Measurements from ENCODE around the gene WDR62.

Gene WDR62

DNA sequence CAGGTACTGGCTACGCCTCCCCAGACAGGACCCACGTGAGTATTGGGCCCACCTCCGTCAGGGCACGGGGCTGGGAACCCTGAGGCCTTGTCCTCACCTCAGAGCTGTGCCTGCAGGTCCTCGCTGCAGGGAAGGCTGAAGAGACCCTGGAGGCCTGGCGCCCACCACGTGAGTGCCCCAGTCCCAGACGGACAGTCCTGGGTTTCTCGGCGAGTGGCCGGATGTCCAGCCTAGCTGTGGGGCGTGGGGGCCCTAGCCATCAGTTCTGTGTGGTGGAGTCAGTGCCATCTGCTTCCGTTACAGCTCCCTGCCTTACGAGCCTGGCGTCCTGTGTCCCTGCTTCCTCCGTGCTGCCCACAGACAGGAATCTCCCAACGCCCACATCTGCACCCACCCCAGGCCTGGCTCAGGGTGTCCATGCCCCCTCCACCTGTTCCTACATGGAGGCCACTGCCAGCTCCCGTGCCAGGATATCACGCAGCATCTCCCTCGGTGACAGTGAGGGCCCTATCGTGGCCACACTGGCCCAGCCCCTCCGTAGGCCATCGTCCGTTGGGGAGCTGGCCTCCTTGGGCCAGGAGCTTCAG is 48.4 kb downstream of the WDR62 start:
- no peak for DNase-seq (ENCODE audit: low read depth, low spot score)
- no peak overlapping the region for H3K4me3 ChIP-seq (ENCODE audit: low read length)

DNA sequence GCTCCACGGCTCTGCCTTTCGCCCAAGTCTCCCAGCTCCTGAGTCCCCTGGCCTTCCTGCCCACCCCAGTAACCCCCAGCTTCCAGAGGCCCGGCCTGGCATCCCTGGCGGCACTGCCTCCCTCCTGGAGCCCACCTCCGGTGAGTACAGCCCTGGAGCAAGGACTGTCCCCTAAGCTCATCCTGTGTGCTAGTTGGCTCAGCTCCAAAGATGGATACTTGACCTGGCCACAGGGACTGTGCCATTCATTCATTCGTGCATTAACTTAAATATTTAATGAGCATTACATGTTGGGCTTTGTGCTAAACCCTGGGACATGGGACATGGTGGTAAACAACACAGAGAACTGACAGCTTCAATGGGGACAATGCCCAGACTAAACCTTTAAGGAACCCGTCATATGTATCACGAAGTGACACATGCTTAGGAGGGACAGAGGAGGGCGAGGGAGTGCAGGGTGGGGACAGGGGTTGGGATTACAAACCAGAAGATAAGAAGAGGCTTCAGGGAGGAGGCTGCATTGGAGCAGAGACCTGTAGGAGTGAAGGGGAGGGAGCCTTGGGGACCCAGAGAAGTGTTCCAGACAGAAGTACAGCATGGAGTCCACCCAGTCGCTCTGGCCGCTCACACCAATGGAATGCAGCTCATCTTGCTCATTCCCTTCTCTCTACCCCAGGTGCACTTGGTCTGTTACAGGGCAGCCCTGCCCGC is 49.3 kb downstream of the WDR62 start:
- no peak overlapping the region for H3K4me3 ChIP-seq (ENCODE audit: low read length)
- DNase-seq (ENCODE audit: low read depth, low spot score) = no peak

DNA sequence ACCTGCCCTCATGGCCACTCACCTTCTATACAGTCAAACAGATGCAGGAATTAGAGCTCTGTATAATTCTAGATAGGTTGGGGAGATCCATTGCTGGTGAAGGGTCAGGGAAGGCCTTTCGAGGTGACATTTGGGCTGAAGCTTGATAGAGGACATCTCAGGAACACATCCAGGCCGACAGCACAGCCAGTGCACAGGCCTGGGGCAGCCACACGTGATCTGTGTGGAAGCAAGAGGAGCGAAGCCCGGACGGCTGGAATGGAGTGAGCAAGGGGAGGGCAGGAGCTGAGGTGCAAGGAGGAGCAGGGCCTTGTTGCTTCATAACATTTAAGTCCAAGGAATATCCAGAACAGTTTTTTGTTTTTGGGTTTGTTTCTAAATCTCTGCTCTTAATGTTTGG is 51.7 kb downstream of the WDR62 start:
- H3K4me3 ChIP-seq (ENCODE audit: low read length) = no peak overlapping the region
- no peak for DNase-seq (ENCODE audit: low read depth, low spot score)

DNA sequence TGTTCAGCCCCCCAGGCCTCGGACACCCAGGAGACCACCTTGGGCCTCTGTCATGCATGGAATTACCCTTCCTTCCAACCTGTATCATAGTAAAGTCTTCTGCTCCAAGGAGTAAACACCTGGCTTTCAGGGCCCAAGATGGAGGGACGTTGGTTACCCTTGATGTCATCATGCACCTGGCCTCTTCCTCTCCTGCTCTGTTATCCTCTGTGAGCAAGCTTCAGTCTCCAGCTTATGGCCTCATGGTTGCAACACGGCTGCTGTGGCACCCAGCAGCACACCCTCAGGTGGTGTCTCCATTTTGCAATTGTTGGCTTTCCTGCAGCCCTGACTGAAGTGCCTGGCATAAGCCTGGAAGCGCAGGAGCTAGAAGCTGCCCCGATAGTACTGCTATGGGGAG is 52.3 kb downstream of the WDR62 start:
- no peak for DNase-seq (ENCODE audit: low read depth, low spot score)
- no peak overlapping the region for H3K4me3 ChIP-seq (ENCODE audit: low read length)

DNA sequence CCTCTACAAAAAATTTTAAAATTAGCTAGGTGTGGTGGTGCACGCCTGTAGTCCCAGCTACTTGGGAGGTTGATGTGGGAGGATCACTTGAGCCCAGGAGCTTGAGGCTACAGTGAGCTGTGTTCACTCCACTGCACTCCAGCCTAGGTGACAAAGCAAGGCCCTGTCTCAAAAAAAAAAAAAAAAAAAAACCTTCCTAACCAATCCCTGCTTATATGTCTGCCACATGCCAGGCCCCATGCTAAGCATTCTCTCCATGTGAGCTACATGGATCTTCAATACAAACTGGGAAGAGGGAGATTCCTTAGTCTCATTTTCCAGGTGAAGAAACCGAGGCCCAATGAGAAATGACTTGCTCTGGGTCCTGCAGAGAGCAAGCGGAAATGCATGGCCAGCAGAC is 54.0 kb downstream of the WDR62 start:
- H3K4me3 ChIP-seq (ENCODE audit: low read length) = no peak overlapping the region
- no peak for DNase-seq (ENCODE audit: low read depth, low spot score)

DNA sequence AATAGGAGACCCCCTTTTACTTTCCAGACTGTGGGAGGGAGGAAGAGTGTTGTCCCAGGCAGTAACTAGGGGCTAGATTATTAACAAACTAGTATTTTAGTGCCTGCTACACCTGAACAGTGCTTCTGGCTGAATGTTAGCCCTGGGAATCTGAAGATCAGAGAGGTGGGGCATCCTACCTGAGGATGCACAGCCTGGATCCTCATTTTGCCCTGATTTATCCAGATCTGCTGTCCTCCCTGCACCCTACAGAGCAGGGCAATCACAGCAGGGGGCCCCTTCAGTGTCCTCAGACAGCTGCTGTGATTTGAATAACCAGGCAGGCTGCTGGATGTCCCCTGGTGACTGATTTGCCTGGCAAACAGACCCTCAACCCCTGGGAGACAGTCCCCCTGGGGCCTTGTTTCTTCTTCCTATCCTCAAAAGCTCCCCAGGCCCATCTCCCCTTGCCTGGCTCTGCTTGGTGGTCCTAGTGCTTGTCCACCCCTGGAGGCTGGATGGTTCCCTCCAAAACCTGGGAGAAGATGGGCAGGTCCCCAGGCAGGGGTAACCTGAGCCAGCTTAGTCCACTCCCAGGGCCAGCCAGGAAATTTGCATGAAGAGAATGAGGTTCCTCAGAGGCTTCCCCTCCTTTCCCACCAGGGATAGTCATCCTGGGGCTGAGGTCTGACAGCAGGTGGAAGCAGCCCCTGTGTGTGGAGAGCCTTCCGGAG is 55.9 kb downstream of the WDR62 start, which contains the start of gene OVOL3:
TSS of gene OVOL3 (plus strand) at position 657 of the 713 bp plus-strand sequence. CDS start 60 bp downstream, outside the sequence.
- DNase-seq (ENCODE audit: low read depth, low spot score) = no peak
- no peak within 1 kb of the TSS for H3K4me3 ChIP-seq (ENCODE audit: low read length)

DNA sequence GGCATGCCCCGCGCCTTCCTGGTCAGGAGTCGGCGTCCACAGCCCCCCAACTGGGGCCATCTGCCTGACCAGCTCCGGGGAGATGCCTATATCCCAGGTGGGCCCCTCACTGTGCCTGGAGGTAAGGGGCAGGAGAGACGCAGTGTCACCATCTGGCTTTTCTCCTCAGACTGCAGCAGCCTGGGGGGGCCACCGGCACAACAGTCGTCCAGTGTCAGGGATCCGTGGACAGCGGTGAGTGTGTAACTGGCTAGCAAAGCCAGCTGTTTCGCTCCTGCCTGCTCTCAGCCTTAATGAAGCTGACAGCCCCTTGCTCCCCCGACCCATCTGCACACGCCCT is 56.5 kb downstream of the WDR62 start:
- H3K4me3 ChIP-seq (ENCODE audit: low read length) = no peak overlapping the region
- DNase-seq (ENCODE audit: low read depth, low spot score) = no peak

DNA sequence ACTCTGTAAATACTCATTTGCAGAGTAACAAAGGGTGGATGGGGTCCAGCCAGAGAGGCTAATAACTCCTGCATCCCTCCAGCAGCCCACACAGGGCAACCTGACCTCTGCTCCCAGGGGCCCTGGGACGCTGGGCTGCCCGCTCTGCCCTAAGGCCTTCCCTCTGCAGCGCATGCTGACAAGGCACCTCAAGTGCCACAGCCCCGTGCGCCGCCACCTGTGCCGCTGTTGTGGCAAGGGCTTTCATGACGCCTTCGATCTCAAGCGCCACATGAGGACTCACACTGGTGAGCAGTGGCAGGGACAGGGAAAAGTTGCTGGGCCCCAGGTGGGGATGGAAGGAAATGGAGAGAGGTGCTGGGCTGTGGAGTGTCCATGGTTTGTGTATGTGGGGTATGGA is 58.0 kb downstream of the WDR62 start:
- no peak overlapping the region for H3K4me3 ChIP-seq (ENCODE audit: low read length)
- no peak for DNase-seq (ENCODE audit: low read depth, low spot score)

DNA sequence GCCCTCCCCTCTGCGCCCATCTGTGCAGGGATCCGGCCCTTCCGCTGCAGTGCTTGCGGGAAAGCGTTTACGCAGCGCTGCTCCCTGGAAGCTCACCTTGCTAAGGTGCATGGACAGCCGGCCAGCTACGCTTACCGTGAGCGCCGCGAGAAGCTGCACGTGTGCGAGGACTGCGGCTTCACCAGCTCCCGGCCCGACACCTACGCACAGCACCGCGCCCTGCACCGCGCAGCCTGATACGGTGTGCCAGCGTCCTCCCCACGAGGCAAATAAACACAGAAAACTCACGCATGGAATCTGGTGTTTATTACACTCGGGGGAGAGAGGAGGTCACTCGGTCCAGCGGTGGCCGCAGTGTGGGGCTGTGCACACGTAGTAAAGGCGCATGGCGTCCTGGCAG is 58.7 kb downstream of the WDR62 start:
- DNase-seq (ENCODE audit: low read depth, low spot score) = no peak

DNA sequence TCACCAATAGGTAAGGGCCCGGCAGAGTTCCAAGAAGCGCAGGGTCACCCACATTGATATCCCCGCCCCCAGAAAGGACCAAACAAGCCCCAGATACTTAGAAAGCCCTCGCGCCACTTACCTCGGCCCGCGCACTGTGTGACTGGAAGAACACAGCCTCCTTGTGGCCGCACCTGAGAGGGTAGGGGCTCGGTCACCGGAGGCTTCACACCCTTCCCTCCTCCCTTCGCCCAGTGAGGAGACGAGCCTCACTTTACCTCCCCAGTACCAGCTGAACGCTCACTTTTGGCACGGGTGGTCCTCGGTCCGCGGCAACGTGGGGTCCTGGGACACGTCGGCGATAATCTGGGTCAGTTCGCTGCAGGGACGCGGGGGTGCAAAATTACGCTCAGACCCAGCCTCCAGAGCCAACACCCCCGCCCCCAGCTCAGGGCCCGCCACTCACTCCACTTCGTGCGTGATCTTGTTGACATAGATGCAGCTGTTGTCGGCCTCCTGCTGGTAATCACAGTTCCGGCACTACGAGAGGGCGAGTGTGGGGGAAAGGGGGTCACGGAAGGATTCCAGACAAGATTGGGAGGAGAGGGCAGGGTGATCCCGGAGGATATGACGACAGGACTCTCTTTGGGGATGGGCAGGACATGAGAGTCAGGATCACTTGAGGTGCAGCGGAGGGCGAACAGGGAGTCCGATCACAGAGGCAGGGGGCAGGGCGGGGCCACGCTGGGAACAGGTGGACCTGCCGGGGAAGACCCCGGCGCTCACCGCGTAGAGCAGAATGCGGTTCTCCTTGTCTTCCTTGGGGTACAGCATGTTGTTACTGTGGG is 59.4 kb downstream of the WDR62 start:
- H3K4me3 ChIP-seq (ENCODE audit: low read length) = peak overlapping the region; percentile 79
- no peak for DNase-seq (ENCODE audit: low read depth, low spot score)

More for the DNA sequence above, 58.7 kb downstream of the WDR62 start:
- H3K4me3 ChIP-seq (ENCODE audit: low read length) = peak overlapping the region; percentile 79

DNA sequence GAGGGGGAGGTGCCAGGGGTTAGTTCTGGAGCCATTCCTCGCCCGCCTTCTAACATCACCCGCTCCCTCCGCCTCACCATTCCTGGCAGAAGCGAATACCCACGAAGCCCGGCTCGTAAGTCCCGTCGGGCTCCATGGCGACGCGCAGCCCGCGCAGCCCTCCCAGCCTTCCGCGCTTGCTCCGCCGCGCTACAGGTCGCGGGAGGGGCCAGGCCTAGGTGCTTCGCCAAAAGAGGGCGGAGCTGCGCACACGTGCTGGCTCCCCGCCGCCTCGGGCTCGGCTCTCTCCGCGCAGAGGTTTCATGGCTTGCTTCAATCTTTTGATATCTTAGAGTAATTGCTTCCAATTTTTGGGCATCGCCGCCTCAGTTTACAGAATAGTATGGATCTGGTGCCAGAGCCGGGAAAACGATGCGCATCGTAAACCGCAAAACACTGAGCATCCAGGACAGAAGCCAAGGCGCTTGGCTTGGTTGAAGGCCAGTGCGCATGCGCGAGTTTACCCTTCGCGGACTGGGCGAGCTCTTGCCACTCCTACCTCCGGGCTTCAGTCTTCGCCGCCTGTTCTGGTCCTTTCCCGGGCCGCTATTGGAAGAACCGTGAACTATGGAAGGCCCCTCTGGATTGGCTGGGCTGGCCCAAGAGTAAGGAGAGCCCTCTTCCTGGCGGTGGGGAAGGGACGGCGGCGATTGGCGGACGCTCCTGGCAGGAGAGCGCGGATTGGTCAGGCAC is 60.2 kb downstream of the WDR62 start, which contains the start of gene POLR2I:
TSS of gene POLR2I (minus strand) at position 155 of the 732 bp plus-strand sequence. CDS start at position 136, 19 bp downstream.
- peak within 1 kb of the TSS; percentile 79 for H3K4me3 ChIP-seq (ENCODE audit: low read length)
- DNase-seq (ENCODE audit: low read depth, low spot score) = peak; percentile 99

DNA sequence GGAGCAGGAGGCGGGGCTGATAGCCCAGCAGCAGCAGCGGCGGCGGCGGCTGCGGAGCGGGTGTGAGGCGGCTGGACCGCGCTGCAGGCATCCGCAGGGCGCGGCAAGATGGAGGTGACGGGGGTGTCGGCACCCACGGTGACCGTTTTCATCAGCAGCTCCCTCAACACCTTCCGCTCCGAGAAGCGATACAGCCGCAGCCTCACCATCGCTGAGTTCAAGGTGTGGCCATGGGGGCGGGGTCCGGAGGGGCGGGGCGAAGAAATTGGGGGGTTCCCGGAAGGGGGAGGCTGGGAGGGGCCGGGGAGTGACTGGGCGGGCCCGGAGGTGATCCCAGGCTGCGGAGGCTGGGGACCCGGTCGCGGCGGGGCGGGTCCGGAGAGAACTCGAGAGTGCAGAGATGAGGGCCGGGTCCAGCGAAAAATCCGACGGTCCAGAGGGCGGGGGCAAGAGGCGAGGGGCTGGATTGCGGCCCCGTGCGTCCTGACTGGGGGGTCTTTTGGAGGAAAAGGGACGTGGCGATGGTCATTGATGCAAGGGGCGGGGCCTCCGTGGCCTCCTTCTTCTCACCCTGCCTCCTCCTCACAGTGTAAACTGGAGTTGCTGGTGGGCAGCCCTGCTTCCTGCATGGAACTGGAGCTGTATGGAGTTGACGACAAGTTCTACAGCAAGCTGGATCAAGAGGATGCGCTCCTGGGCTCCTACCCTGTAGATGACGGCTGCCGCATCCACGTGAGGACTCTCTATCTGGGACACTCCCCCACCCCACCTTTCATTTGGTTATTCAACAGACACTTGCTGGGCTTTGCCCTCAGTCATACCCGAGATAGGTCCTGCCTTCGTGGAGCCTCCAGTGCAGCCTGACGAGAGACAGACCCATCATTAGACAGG is 61.0 kb downstream of the WDR62 start, which contains the start of gene TBCB:
TSS of gene TBCB (plus strand) at position 16 of the 891 bp plus-strand sequence. CDS start at position 109, 93 bp downstream.
- H3K4me3 ChIP-seq (ENCODE audit: low read length) = peak within 1 kb of the TSS; percentile 79
- DNase-seq (ENCODE audit: low read depth, low spot score) = no peak

DNA sequence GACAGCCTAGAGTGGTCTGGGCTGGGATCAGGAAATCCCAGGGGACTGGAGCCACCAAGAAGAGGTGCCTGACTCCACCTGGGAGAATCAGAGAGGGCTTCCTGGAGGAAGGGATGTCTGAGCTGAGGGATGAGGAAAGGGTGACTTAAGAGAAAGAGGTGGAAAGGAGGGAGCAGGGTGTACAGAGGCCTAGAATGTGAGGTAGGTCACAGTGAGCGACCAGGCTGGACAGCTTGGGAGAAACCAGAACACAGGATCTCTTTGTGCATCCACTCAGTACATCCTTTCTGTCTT is 61.6 kb downstream of the WDR62 start:
- H3K4me3 ChIP-seq (ENCODE audit: low read length) = peak overlapping the region; percentile 79
- DNase-seq (ENCODE audit: low read depth, low spot score) = no peak

DNA sequence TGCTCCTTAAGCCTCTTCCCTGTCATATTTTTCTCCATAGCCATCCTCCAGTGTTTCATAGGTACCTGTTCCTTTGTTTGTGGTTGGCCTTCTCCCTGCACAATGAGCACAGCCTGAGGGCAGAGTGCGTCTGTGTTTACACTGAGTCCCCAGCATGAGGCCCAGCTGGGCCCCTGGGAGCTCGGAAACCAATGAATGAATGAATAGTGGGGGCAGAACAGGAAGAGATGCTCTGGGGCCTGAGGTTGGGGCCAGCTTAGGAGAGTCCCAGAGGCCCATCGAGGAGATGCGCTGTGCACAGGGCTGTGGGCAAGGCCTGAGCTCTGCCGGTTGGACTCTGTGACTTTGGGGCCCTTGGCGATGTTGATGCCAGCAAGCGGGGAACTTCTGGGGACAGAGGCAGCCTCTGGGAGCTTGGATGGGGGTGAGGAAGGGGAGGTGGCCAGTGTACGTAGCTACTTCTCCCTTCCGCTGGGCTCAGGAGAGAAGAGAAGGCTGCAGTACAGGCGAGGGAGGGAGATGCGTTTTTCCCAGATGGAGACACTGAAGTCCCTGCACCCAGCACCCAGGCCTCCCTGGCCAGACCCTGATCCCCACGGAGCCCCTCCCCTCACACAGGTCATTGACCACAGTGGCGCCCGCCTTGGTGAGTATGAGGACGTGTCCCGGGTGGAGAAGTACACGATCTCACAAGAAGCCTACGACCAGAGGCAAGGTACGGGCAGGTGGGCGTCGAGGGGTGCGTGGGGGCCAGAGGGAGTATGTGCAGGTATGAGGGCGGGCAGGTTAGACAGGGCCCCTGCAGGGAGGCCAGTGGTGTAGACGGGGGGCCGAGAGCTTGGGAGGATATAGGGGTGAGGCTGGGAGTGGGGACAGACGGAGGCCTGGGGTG is 65.6 kb downstream of the WDR62 start:
- H3K4me3 ChIP-seq (ENCODE audit: low read length) = no peak overlapping the region
- DNase-seq (ENCODE audit: low read depth, low spot score) = no peak

DNA sequence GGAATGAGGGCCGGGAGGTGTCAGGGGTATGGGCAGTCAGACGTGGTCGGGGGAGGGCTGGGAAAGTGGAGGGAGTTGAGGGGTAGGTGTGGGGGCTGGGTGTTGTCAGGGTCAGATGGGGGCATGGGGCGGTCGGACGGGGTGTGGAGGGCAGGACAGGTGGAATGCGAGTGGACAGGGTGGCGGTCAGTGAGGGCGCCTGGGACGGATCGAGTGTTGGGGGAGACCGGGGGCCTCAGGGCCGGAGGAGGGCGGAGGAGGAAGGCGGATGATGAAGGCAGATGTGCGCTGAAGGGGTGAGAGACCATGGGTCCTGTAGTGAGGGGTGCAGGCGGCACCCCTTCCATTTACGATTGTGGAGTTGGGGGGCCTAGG is 66.3 kb downstream of the WDR62 start:
- H3K4me3 ChIP-seq (ENCODE audit: low read length) = no peak overlapping the region
- DNase-seq (ENCODE audit: low read depth, low spot score) = no peak

DNA sequence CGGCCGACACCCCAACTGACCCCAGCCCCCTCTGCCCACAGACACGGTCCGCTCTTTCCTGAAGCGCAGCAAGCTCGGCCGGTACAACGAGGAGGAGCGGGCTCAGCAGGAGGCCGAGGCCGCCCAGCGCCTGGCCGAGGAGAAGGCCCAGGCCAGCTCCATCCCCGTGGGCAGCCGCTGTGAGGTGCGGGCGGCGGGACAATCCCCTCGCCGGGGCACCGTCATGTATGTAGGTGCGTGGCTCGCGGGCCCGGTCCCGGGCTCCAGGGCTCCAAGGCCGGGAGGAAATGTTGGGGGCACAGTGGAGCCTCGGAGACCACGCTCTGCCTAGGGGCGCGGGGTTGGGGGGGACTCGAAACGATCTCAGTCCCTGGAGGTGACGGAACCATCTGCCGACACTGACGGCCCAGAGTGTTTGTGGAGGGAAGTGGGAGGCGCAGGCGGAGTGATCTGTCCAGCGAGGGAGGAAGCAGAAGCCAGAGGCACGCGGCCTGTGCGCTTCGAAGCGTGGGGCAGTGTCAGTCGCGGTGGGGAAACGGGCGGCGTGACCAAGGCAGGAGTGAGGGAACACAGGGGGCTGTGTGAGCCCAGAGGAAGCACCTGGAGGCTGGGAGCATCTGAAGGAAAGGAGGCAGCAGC is 66.9 kb downstream of the WDR62 start:
- DNase-seq (ENCODE audit: low read depth, low spot score) = no peak
- no peak overlapping the region for H3K4me3 ChIP-seq (ENCODE audit: low read length)

DNA sequence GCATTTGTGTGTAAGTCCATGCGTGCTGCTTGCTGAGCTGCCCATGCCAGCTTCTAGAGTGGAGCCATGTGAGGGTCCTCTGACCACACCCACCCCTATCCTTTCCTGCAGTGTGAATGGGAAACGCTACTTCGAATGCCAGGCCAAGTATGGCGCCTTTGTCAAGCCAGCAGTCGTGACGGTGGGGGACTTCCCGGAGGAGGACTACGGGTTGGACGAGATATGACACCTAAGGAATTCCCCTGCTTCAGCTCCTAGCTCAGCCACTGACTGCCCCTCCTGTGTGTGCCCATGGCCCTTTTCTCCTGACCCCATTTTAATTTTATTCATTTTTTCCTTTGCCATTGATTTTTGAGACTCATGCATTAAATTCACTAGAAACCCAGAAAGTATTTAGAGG is 70.9 kb downstream of the WDR62 start:
- no peak overlapping the region for H3K4me3 ChIP-seq (ENCODE audit: low read length)
- no peak for DNase-seq (ENCODE audit: low read depth, low spot score)

Measured in Jurkat, Clone E6-1 (cell line).